Measurements from ENCODE around the gene HNRNPLL.

Gene HNRNPLL

DNA sequence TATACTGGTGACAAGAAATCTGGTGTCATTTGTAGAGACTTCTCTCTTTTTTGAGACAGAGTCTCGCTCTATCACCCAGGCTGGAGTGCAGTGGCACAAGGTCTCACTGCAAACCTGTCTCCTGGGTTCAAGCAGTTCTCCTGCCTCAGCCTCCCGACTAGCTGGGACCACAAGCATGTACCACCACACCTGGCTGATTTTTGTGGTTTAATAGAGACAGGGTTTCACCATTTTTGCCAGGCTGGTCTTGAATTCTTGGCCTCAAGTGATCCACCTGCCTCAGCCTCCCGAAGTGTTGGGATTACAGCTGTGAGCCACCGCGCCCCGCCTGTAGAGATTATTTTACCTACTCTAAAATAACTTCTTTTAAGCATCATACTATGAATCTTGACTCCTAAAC lies 6.5 kb downstream of the HNRNPLL start:
- no peak overlapping the region for H3K4me3 ChIP-seq (ENCODE audit: low read depth, low read length)
- H2AFZ ChIP-seq (ENCODE audit: low read length, unreplicated experiment): no peak overlapping the region
- H3K27ac ChIP-seq (ENCODE audit: low read depth, low read length): no peak overlapping the region
- no peaks in the 10 kb centered on the region for H3K27me3 ChIP-seq (ENCODE audit: insufficient read depth, low read length)
- H3K4me1 ChIP-seq (ENCODE audit: control insufficient read depth, insufficient read depth, low read length, unreplicated experiment): peaks cover 33% of the 10 kb centered on the region
- H3K79me2 ChIP-seq (ENCODE audit: control insufficient read depth, insufficient read depth, low read length, unreplicated experiment): peaks cover 89% of the 10 kb centered on the region
- H3K36me3 ChIP-seq (ENCODE audit: insufficient read depth, low read length): no peaks in the 10 kb centered on the region

DNA sequence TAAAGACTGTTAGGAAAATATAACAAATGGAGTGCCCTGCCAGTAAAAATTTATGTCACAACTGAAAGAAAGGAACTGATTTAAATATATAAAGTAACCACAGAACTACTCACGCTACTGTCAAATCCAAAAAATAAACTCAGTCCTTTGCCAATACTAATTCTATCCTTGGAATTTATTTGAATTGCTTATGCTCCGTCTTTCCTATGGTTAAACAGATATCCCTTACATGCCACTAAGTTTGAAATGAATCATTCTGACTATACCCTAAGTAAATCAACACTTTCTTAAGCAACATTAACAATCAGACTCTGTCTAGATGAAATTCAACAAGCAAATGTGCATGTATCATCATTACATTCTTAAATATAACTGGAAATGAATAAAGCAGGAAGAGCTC lies 9.8 kb downstream of the HNRNPLL start:
- H3K36me3 ChIP-seq (ENCODE audit: insufficient read depth, low read length): no peaks in the 10 kb centered on the region
- no peaks in the 10 kb centered on the region for H3K27me3 ChIP-seq (ENCODE audit: insufficient read depth, low read length)
- peak overlapping the region; percentile 36; the same call in 1 of the 2 replicates for H3K27ac ChIP-seq (ENCODE audit: low read depth, low read length)
- no peak overlapping the region for H2AFZ ChIP-seq (ENCODE audit: low read length, unreplicated experiment)
- peaks cover 82% of the 10 kb centered on the region for H3K79me2 ChIP-seq (ENCODE audit: control insufficient read depth, insufficient read depth, low read length, unreplicated experiment)
- H3K4me3 ChIP-seq (ENCODE audit: low read depth, low read length): no peak overlapping the region
- H3K4me1 ChIP-seq (ENCODE audit: control insufficient read depth, insufficient read depth, low read length, unreplicated experiment): peaks cover 13% of the 10 kb centered on the region

DNA sequence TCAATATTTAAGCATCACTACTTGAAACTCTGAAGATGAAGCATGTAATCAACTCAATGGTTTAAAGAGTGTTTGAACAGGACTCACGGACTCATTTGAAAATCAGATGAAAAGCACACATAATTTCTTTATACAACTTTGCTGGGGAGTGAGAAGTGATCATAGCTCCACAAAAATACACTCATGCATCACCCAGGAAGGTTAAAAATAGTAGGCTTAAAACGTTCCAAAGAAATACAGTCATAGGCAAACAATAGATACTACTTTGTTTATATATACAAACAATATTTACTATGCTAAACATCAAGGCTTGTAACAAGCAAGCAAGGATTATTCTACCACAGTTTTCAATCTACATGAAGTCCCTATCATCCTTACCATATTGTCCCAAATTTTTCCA lies 11.6 kb downstream of the HNRNPLL start:
- H3K27me3 ChIP-seq (ENCODE audit: insufficient read depth, low read length): no peaks in the 10 kb centered on the region
- H3K27ac ChIP-seq (ENCODE audit: low read depth, low read length): no peak overlapping the region
- peaks cover 78% of the 10 kb centered on the region for H3K79me2 ChIP-seq (ENCODE audit: control insufficient read depth, insufficient read depth, low read length, unreplicated experiment)
- no peak overlapping the region for H3K4me3 ChIP-seq (ENCODE audit: low read depth, low read length)
- H2AFZ ChIP-seq (ENCODE audit: low read length, unreplicated experiment): no peak overlapping the region
- H3K36me3 ChIP-seq (ENCODE audit: insufficient read depth, low read length): no peaks in the 10 kb centered on the region
- peaks cover 13% of the 10 kb centered on the region for H3K4me1 ChIP-seq (ENCODE audit: control insufficient read depth, insufficient read depth, low read length, unreplicated experiment)

DNA sequence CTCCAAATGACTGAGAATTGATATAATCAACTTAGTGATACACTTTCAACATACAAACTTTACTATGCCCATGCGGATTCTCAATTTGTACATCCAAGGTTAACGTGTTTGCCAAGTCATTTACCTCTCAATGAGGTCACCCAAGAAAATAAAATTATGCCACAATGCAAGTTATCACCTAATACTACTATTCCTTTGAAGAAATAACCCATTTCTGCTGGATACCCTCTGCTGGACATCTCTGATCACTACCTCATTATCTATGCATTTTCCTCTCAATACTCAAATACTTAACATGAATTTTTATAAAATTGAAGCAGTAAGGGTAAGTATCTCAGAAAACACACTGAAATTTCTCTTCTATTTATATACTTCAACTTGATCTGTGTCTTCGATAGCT lies 12.7 kb downstream of the HNRNPLL start:
- Histone ChIP-seq H3K27me3 (ENCODE audit: insufficient read depth, low read length) (no peaks in the 10 kb centered on the region), H3K79me2 (ENCODE audit: control insufficient read depth, insufficient read depth, low read length, unreplicated experiment) (peaks cover 77% of the 10 kb centered on the region), H2AFZ (ENCODE audit: low read length, unreplicated experiment) (no peak overlapping the region), H3K27ac (ENCODE audit: low read depth, low read length) (no peak overlapping the region), H3K4me3 (ENCODE audit: low read depth, low read length) (no peak overlapping the region), H3K4me1 (ENCODE audit: control insufficient read depth, insufficient read depth, low read length, unreplicated experiment) (peaks cover 13% of the 10 kb centered on the region), H3K36me3 (ENCODE audit: insufficient read depth, low read length) (0 out of 2 replicates have a peak, but pooled peaks cover 2% of the 10 kb centered on the region)

DNA sequence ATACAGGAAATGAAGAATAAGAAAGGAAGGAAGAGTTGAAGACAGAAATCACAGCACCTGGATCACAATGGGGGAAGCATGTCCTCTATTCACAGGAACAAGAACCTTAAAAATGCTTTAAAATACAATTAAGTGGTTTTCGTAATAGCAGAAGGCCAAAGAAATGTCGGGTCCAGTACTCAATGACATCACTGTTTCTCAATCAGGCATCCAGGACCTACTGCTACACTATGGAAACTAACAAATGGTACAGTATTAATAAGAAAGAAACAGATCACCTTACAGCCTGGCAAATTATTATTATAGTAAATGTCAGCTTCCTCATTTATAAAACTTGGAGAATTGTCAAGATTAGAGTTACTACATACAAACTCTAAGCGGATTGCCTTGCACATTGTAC lies 15.8 kb downstream of the HNRNPLL start:
- Histone ChIP-seq H3K27ac (ENCODE audit: low read depth, low read length) (no peak overlapping the region), H3K4me1 (ENCODE audit: control insufficient read depth, insufficient read depth, low read length, unreplicated experiment) (no peaks in the 10 kb centered on the region), H3K4me3 (ENCODE audit: low read depth, low read length) (no peak overlapping the region), H3K79me2 (ENCODE audit: control insufficient read depth, insufficient read depth, low read length, unreplicated experiment) (peaks cover 49% of the 10 kb centered on the region), H2AFZ (ENCODE audit: low read length, unreplicated experiment) (no peak overlapping the region), H3K36me3 (ENCODE audit: insufficient read depth, low read length) (0 out of 2 replicates have a peak, but pooled peaks cover 3% of the 10 kb centered on the region), H3K27me3 (ENCODE audit: insufficient read depth, low read length) (no peaks in the 10 kb centered on the region)

DNA sequence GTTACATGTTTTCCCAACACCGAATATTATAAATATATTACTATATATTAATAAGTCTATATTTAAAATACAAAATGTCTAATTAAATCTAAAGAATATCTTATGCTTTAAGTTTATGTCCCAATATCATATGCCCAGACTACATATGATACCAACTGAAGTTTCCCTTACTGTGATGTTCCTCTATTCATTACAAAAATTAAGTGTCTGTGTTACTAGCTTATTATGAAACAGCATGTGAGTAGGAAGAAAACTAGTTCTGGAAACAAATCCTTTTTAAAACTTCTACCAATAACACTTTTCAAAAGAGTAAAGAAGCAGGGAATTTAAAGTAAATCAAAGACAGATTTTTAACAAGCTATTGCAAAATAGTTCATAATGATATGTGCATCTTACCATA lies 17.8 kb downstream of the HNRNPLL start:
- peaks cover 16% of the 10 kb centered on the region for H3K36me3 ChIP-seq (ENCODE audit: insufficient read depth, low read length)
- peaks cover 30% of the 10 kb centered on the region for H3K79me2 ChIP-seq (ENCODE audit: control insufficient read depth, insufficient read depth, low read length, unreplicated experiment)

DNA sequence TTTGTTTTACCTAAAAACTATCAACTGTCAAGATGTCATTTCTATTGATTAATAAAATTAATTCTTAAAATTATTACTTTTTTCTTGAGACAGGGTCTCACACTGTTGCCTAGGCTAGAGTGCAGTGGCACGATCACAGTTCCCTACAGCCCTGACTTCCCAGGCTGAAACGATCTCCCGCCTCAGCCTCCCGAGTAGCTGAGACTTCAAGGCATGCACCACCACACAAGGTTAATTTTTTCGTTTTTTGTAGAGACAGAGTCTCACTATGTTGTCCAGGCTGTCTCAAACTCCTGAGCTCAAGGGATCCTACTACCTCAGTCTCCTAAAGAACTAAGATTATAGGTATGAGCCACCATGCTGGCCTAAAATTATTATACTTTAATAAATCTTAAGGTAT lies 18.7 kb downstream of the HNRNPLL start:
- Histone ChIP-seq H3K4me1 (ENCODE audit: control insufficient read depth, insufficient read depth, low read length, unreplicated experiment) (no peaks in the 10 kb centered on the region), H2AFZ (ENCODE audit: low read length, unreplicated experiment) (no peak overlapping the region), H3K79me2 (ENCODE audit: control insufficient read depth, insufficient read depth, low read length, unreplicated experiment) (peaks cover 22% of the 10 kb centered on the region), H3K36me3 (ENCODE audit: insufficient read depth, low read length) (peaks cover 16% of the 10 kb centered on the region), H3K27me3 (ENCODE audit: insufficient read depth, low read length) (no peaks in the 10 kb centered on the region), H3K27ac (ENCODE audit: low read depth, low read length) (no peak overlapping the region), H3K4me3 (ENCODE audit: low read depth, low read length) (no peak overlapping the region)

More for the DNA sequence above, 17.8 kb downstream of the HNRNPLL start:
- Histone ChIP-seq H3K27ac (ENCODE audit: low read depth, low read length) (no peak overlapping the region), H3K27me3 (ENCODE audit: insufficient read depth, low read length) (no peaks in the 10 kb centered on the region), H3K4me3 (ENCODE audit: low read depth, low read length) (no peak overlapping the region), H3K4me1 (ENCODE audit: control insufficient read depth, insufficient read depth, low read length, unreplicated experiment) (no peaks in the 10 kb centered on the region), H2AFZ (ENCODE audit: low read length, unreplicated experiment) (no peak overlapping the region)

DNA sequence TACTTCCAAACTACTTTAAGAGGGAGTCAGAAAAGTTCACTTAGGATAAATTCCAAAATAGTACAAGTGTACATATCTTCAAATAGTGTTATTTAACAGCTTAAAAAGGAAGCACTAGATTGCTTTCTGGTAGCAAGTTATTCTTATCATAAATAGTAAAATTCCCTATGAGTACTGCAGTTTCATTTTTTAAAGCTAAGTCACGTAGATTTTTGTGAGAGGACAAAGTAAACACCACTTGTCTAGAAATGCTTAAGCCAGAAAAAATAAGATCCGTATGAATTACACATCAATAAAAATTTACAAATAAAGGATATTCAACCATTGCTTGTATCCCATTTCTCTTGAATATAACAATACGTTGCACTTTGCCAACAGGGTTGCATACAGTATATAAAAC lies 19.2 kb downstream of the HNRNPLL start:
- H3K27me3 ChIP-seq (ENCODE audit: insufficient read depth, low read length): no peaks in the 10 kb centered on the region
- no peak overlapping the region for H2AFZ ChIP-seq (ENCODE audit: low read length, unreplicated experiment)
- peaks cover 16% of the 10 kb centered on the region for H3K36me3 ChIP-seq (ENCODE audit: insufficient read depth, low read length)
- H3K79me2 ChIP-seq (ENCODE audit: control insufficient read depth, insufficient read depth, low read length, unreplicated experiment): peaks cover 18% of the 10 kb centered on the region
- no peak overlapping the region for H3K27ac ChIP-seq (ENCODE audit: low read depth, low read length)
- no peak overlapping the region for H3K4me3 ChIP-seq (ENCODE audit: low read depth, low read length)
- no peaks in the 10 kb centered on the region for H3K4me1 ChIP-seq (ENCODE audit: control insufficient read depth, insufficient read depth, low read length, unreplicated experiment)

DNA sequence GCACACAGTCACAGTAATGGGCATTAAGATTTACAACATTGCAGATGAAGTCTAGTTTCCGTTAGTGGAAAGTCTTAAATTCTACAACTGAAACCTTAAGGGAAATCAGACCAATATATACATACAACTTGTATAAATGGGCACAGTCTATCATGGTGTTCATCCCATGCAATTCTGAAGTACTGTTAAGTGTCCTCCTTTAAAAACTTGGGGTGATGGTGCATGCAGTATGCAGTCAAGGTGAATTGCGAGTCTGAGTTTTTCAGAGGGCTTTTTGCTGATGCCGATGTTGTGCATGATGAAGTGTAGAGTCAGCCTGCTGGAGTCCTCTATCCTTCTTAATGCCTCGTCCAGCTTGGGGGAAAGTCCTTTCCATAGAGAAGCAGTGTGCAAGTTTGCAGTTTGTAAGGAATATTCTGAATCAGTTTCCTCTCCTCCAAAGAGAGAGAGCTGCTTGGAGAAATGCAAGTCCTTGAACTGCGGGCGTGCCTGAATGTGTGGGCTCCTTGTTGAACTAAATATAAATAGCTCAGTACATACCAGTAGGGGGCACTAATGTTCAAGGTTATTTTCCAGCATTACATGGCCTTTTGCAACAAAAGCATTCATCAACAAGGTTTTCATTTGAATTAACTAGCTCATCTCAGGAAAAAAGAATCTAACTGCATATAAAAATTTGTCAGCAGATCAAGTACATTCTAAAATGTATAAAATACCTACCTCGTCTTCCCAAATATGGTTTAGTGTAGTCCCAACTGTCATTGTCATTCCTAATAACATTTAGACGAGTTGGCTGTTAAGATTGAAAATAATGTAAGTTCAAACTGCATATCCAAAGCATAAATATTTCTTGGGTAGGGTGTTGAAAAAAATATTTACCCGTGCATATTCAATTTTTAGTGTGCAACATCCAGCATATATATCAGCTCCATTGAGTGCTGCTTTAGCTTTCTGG lies 21.3 kb downstream of the HNRNPLL start:
- Histone ChIP-seq H3K36me3 (ENCODE audit: insufficient read depth, low read length) (peaks cover 16% of the 10 kb centered on the region), H3K27me3 (ENCODE audit: insufficient read depth, low read length) (no peaks in the 10 kb centered on the region), H3K27ac (ENCODE audit: low read depth, low read length) (no peak overlapping the region), H3K4me3 (ENCODE audit: low read depth, low read length) (no peak overlapping the region), H3K4me1 (ENCODE audit: control insufficient read depth, insufficient read depth, low read length, unreplicated experiment) (no peaks in the 10 kb centered on the region), H2AFZ (ENCODE audit: low read length, unreplicated experiment) (no peak overlapping the region), H3K79me2 (ENCODE audit: control insufficient read depth, insufficient read depth, low read length, unreplicated experiment) (peaks cover 7% of the 10 kb centered on the region)

DNA sequence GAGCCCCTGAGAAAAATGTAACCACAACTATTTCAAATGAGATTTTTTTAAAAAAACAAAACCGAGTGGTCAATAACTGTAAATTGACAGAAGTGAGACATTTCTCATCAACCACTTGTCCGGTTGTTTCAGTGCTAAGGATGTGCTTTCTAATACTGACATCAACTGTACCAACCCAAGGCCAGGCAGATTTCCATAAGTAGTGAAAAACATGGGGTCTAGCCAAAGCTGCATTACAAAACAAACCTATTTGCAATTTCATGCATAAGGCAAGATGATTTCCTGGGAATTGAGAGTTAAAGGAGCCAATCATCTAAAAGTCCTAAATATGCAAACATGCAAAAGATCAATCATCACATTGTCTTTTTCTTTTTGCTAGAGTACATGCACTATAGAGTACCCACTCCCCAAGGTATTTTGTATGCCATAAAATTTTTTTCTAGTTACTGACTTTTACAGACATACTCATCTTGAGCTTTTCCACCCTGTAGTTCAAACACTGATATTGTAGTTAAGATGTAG lies 22.6 kb downstream of the HNRNPLL start:
- no peak overlapping the region for H2AFZ ChIP-seq (ENCODE audit: low read length, unreplicated experiment)
- H3K4me1 ChIP-seq (ENCODE audit: control insufficient read depth, insufficient read depth, low read length, unreplicated experiment): no peaks in the 10 kb centered on the region
- no peaks in the 10 kb centered on the region for H3K27me3 ChIP-seq (ENCODE audit: insufficient read depth, low read length)
- H3K4me3 ChIP-seq (ENCODE audit: low read depth, low read length): no peak overlapping the region
- H3K79me2 ChIP-seq (ENCODE audit: control insufficient read depth, insufficient read depth, low read length, unreplicated experiment): peaks cover 4% of the 10 kb centered on the region
- peaks cover 15% of the 10 kb centered on the region for H3K36me3 ChIP-seq (ENCODE audit: insufficient read depth, low read length)
- no peak overlapping the region for H3K27ac ChIP-seq (ENCODE audit: low read depth, low read length)

DNA sequence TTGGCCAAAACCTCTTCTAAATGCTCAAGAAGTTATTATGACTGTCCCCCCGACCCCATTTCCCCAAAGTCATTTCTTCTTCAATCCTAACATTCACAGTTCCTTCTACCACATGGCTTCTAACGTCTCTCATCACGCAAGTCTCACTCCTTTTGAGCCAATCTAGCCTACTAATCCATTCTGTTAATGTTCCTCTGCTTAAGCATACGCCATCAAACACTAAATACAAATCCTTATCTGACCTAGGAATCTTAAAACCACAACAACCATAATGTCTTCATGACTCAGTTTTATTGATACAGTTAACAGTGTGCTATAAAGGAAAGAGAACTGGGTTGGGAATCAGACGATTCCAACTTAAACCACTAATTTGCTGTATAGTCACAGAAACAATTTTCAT lies 23.9 kb downstream of the HNRNPLL start:
- peaks cover 4% of the 10 kb centered on the region for H3K79me2 ChIP-seq (ENCODE audit: control insufficient read depth, insufficient read depth, low read length, unreplicated experiment)
- no peaks in the 10 kb centered on the region for H3K4me1 ChIP-seq (ENCODE audit: control insufficient read depth, insufficient read depth, low read length, unreplicated experiment)
- H3K4me3 ChIP-seq (ENCODE audit: low read depth, low read length): no peak overlapping the region
- H3K27me3 ChIP-seq (ENCODE audit: insufficient read depth, low read length): no peaks in the 10 kb centered on the region
- H3K27ac ChIP-seq (ENCODE audit: low read depth, low read length): no peak overlapping the region
- H2AFZ ChIP-seq (ENCODE audit: low read length, unreplicated experiment): no peak overlapping the region
- peaks cover 14% of the 10 kb centered on the region for H3K36me3 ChIP-seq (ENCODE audit: insufficient read depth, low read length)
